SU-DHL-6 (cell line): ENCODE measurements around the gene TMEM252.

Source experiments
- H2AFZ ChIP-seq: fragments of 200-600 bp; sonication (generic); 2 replicates; pipeline ENCODE4 v1.6.1; 2014; ENCODE audit warnings: low read depth, mild to moderate bottlenecking, moderate library complexity, mixed read lengths, antibody characterized with exemption, low read length; ENCODE audit not compliant: severe bottlenecking
- H3F3A ChIP-seq: fragments of 200-600 bp; shearing (Covaris generic); 2 replicates; pipeline ENCODE4 v1.6.0; 2016; ENCODE audit warnings: antibody characterized with exemption, mild to moderate bottlenecking; ENCODE audit not compliant: insufficient read depth
- H3K27ac ChIP-seq: fragments of 200-600 bp; sonication (generic); 2 replicates; pipeline ENCODE4 v1.5.1; 2016; ENCODE audit warnings: low read depth, mild to moderate bottlenecking, low read length, moderate library complexity, mixed read lengths
- H3K27me3 ChIP-seq: fragments of 200-600 bp; sonication (generic), shearing (Covaris generic); 2 replicates; pipeline ENCODE4 v1.6.0; 2014; ENCODE audit warnings: mild to moderate bottlenecking, low read length
- H3K36me3 ChIP-seq: fragments of 200-600 bp; sonication (generic); 2 replicates; pipeline ENCODE4 v1.6.1; 2014; ENCODE audit warnings: mild to moderate bottlenecking, low read length, mixed read lengths
- H3K4me2 ChIP-seq: fragments of 300-600, 200-600 bp; shearing (Covaris generic), sonication (generic); 2 replicates; pipeline ENCODE4 v1.6.0; 2014; ENCODE audit warnings: low read length, low read depth, mild to moderate bottlenecking; ENCODE audit not compliant: poor library complexity, severe bottlenecking
- H3K4me3 ChIP-seq: fragments of 200-600 bp; sonication (generic); 2 replicates; pipeline ENCODE4 v1.5.1; 2014; ENCODE audit warnings: antibody characterized with exemption, low read length, mild to moderate bottlenecking, mixed read lengths; ENCODE audit not compliant: insufficient read depth, poor library complexity, severe bottlenecking
- H3K79me2 ChIP-seq: fragments of 200-600 bp; sonication (generic); 2 replicates; pipeline ENCODE4 v1.6.1; 2014; ENCODE audit warnings: mild to moderate bottlenecking, low read length, moderate library complexity; ENCODE audit not compliant: insufficient read depth
- H3K9ac ChIP-seq: fragments of 200-600 bp; sonication (generic); 2 replicates; pipeline ENCODE4 v1.7.0; 2014; ENCODE audit warnings: mild to moderate bottlenecking, low read length
- H3K9me2 ChIP-seq: fragments of 200-600 bp; sonication (generic); replicated peaks from 2 replicates; pipeline ENCODE4 v1.6.1; 2014; ENCODE audit warnings: low read length; ENCODE audit not compliant: insufficient read depth
- H3K9me3 ChIP-seq: fragments of 200-600 bp; sonication (generic); 2 replicates; pipeline ENCODE4 v1.6.1; 2014; ENCODE audit warnings: low read length, mixed read lengths; ENCODE audit not compliant: insufficient read depth
- H4K20me1 ChIP-seq: fragments of 200-600 bp; sonication (generic); 2 replicates; pipeline ENCODE4 v1.6.1; 2014; ENCODE audit warnings: low read depth, mild to moderate bottlenecking, antibody characterized with exemption, low read length, moderate library complexity, mixed read lengths
- EZH2phosphoT487 ChIP-seq: fragments of 200-600 bp; sonication (generic), shearing (Covaris generic); conservative IDR thresholded peaks from 2 replicates; pipeline ENCODE4 v1.6.1; 2018; ENCODE audit warnings: mild to moderate bottlenecking, antibody characterized with exemption, low read length, moderate library complexity, mixed read lengths
- TF ChIP-seq, protein P1 (sequence below): fragments of 200-600 bp; sonication (generic); IDR thresholded peaks from one replicate; pipeline ENCODE4 v1.5.1; 2017; ENCODE audit warnings: antibody characterized with exemption, mild to moderate bottlenecking, low read length, moderate library complexity; ENCODE audit not compliant: insufficient read depth, poor library complexity, severe bottlenecking

The TMEM252 gene

DNA sequence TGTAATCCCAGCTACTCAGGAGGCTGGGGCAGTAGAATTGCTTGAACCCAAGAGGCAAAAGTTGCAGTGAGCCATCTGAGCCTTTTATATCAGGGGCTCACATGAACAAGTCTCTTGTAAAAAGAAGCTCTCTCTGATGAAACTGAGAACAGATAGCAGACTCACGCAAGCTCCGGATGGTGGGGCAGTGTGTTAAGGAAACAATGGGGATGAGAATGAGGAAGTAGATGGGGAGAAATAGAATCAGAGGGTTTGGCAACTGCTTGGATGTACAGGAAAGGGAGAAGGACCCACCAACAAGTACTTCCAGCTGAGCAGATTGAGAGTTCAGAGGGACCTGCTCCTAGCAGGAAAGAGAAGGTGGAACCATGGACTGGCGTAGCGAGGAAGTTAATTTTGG is 18.6 kb downstream of the TMEM252 start:
- Histone ChIP-seq H3K27ac (no peak overlapping the region), H3F3A (no peaks in the 10 kb centered on the region), H2AFZ (no peak overlapping the region), H3K36me3 (no peaks in the 10 kb centered on the region), H3K27me3 (no peaks in the 10 kb centered on the region), H3K79me2 (no peaks in the 10 kb centered on the region), H3K9ac (no peak overlapping the region), H3K4me3 (no peak overlapping the region), H3K4me2 (no peak overlapping the region), H4K20me1 (no peaks in the 10 kb centered on the region), H3K9me2 (no peaks in the 10 kb centered on the region), H3K9me3 (no peaks in the 10 kb centered on the region)
- TF ChIP-seq, protein P1, sequence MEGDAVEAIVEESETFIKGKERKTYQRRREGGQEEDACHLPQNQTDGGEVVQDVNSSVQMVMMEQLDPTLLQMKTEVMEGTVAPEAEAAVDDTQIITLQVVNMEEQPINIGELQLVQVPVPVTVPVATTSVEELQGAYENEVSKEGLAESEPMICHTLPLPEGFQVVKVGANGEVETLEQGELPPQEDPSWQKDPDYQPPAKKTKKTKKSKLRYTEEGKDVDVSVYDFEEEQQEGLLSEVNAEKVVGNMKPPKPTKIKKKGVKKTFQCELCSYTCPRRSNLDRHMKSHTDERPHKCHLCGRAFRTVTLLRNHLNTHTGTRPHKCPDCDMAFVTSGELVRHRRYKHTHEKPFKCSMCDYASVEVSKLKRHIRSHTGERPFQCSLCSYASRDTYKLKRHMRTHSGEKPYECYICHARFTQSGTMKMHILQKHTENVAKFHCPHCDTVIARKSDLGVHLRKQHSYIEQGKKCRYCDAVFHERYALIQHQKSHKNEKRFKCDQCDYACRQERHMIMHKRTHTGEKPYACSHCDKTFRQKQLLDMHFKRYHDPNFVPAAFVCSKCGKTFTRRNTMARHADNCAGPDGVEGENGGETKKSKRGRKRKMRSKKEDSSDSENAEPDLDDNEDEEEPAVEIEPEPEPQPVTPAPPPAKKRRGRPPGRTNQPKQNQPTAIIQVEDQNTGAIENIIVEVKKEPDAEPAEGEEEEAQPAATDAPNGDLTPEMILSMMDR, result no peak
- TF ChIP-seq EZH2phosphoT487, result no peak

DNA sequence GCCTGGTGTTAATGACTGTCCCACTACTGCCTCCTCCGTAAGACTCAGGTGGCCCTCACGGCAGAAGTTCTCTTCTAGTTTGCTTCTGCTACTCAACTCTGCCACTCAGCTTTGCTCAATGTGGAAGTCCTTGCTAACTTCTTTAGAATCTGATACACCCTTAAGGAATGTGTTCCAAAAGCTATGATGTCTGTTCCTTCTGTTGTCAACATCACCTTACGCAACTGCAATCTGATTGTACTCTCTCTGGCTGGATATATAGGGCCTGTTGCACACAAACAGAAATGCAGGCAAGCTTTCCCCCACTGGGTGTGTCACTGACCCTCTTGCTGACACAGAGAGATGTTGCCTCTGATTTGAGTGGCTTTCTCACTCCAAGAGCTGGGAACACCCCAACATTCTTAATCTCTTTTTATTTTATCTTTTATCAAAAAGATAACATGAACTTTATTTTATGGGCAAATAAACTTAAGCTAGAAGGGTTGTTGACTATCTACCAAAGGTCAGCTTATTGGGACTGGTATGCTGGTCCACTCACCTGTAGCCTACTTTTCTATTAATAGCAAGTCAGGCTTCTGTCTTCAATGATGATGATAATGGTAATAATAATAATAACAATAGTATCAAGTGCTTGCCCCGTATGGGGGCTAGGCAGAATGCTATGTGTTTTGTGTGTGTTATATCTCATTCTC is 25.2 kb downstream of the TMEM252 start:
- Histone ChIP-seq H3K9me2 (no peaks in the 10 kb centered on the region), H3K27ac (no peak overlapping the region), H3K9ac (no peak overlapping the region), H3K79me2 (no peaks in the 10 kb centered on the region), H3K27me3 (no peaks in the 10 kb centered on the region), H4K20me1 (no peaks in the 10 kb centered on the region), H2AFZ (no peak overlapping the region), H3K36me3 (no peaks in the 10 kb centered on the region), H3K4me3 (no peak overlapping the region), H3F3A (no peaks in the 10 kb centered on the region), H3K4me2 (no peak overlapping the region), H3K9me3 (no peaks in the 10 kb centered on the region)
- no peak for TF ChIP-seq EZH2phosphoT487
- TF ChIP-seq, protein P1, result no peak

DNA sequence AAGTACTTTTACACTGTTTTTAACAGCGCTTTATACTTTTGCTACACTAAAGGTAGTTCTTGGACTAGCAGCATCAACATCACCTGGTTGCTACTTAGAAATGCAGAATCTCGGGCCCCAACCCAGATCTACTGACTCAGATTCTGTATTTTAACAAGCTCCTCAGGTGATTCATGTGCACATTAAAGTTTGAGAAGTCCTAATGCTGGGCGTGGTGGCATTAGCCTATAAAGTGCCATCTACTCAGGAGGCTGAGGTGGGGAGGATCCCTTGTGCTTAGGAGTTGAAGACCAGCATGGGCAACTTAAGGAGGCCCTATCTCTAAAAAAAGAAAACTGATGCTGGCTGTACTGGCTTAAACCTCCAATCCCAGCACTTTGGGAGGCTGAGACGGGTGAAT is 26.7 kb downstream of the TMEM252 start:
- TF ChIP-seq, protein P1, result no peak
- TF ChIP-seq EZH2phosphoT487, result no peak
- no peaks in the 10 kb centered on the region for H4K20me1 ChIP-seq
- H3K27ac ChIP-seq, result no peak overlapping the region
- H3K9me2 ChIP-seq, result no peaks in the 10 kb centered on the region
- no peaks in the 10 kb centered on the region for H3K27me3 ChIP-seq
- H2AFZ ChIP-seq, result no peak overlapping the region
- H3K79me2 ChIP-seq, result no peaks in the 10 kb centered on the region
- no peak overlapping the region for H3K9ac ChIP-seq
- H3K4me3 ChIP-seq, result no peak overlapping the region
- no peak overlapping the region for H3K4me2 ChIP-seq
- no peaks in the 10 kb centered on the region for H3K36me3 ChIP-seq
- H3F3A ChIP-seq, result no peaks in the 10 kb centered on the region
- no peaks in the 10 kb centered on the region for H3K9me3 ChIP-seq
